ENCODE measurements around the gene BMPR1B.

DNA sequence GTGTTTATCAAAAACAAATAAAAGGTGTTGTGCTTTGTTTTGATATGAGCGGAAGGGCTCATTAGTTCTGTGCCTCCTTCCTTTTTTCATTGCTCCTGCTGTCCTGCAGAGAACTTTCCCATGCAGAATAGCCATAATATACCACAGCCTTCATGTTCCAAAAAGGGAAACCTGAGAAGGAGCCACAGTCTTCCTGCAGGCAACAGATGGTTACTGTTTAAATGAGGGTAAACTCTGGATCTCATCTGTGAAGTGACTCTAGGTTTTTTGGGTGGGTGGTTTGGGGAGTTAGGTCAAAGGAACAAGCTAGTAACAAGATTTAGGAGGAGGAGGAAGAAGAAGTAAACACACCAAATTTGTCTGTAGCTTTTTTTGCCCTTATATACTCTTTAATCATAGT, 131.8 kb downstream of the BMPR1B start:
- TF ChIP-seq CTCF (IDR thresholded peaks at IDR 0.05) (no peak), ZFX (IDR thresholded peaks at IDR 0.05; ENCODE audit: borderline replicate concordance) (no peak)
